Measurements from ENCODE around the gene BECN2. TPM values are rescaled to one million over a fixed set of nuclear protein-coding genes. Genes with fewer than 3 reads are reported as not detected.

BECN2 gene
- total RNA-seq, 1 experiment from 2014 or later = not detected

DNA sequence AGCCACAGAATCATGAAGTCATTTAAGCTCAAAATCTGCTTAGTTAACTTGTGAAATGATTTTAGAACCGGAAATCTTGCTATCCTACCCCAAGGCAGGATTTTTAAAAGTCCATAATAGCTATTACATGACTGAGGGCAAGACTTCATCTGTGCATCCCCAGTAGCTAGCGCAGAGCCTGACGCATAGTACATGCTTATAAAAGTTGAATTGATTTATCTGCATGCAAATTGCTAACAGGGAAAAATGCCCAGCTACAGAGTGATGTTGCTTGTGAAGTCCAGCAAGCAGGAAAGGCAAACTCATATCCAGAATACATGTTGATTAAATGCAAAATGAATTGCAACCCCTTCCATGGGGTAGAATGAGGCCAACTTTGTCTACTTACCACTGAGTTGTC lies 49.4 kb downstream of the BECN2 start:
- no peak for DNase-seq (ENCODE audit: low read depth)
- in situ Hi-C loops (cut with HindIII; ENCODE audit: low pct_unique_long_range_greater_than_20kb, low sequenced_read_pairs) = no loop called here

Other genes with a start within 250 kb of the BECN2 start
- 30.5 and 32.4 TPM in 2 replicates for gene EXO1, start 109.6 kb upstream of the BECN2 start, total RNA-seq (2014; rRNA removed; shearing (Covaris generic); ENCODE audit: low replicate concordance)
- gene MAP1LC3C, start 41.3 kb downstream of the BECN2 start, total RNA-seq (2014; rRNA removed; shearing (Covaris generic); ENCODE audit: low replicate concordance) = not detected in 2 replicates

All from Caki2 (cell line).